ENCODE results near the gene XPNPEP3.

Gene XPNPEP3

DNA sequence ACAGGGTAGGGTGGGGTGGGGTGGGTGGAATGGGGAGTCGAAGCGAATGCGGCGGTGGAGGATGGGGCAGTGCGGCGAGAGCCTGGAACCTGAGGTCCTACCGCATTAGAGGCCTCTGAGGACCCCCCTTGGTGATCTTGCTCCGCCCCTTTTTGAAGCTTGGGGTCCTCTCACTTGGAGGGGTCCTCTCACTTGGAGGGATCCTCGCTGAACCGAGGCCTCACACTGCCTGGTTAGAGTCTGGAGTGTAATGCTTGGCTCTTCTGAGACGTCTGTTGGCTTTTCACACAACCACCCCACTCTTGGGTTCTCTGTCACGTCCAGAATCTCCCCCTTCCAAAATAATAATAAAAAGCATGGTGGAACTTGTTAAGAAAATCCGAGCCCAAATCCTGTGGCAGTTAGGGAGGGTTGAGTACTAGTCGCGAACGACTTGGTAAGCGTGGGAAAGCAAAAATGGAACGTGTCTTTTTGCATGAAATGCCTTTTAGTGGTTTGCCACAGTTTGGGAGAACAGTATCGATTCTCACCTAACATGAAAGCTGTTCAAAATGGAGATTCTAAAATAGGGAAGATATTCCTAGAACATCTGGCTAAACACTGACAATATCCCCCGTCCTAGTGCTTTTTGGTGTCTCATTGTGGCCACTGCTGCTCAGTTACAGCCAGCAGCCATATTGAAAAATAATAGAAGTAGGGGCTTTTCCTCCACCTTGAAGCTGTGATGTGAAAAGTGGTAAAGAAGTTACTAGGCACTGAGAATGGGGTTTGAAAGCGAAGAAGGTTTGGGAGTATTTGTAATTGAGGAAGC is 95.1 kb downstream of the XPNPEP3 start:
- no peak for DNase-seq

DNA sequence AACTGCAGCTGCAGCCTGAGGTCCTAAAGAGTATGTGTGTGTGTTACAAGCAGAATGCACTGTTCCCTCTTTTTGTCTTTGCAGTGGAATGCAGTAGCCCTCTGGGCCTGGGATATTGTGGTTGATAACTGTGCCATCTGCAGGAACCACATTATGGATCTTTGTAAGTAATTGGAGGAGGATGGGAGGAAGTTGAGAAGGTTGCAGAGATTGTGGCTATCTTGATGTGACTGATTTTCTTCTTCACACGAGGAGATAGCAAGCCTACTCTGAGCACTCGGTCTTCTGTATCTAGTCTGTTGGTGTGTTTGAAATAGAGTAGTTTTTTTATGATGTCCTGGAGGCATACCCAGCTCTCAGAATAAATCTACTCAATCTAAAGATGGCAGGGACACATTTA is 96.5 kb downstream of the XPNPEP3 start:
- no peak for DNase-seq

DNA sequence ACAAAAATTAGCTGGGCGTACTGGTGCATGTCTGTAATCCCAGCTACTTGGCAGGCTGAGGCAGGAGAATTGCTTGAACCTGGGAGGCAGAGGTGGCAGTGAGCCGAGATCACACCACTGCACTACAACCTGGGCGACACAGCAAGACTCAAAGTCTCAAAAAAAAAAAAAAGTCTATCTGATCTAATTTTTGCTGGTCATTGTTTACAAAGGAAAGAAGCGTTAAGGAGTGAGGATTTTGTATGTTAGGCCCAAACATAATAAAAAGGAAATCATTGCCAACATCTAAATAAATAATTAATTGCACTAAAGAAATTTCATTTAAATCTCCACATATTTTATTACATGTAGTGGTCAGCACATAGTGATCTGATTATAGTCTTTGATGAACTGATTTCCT is 97.2 kb downstream of the XPNPEP3 start:
- DNase-seq, result no peak

DNA sequence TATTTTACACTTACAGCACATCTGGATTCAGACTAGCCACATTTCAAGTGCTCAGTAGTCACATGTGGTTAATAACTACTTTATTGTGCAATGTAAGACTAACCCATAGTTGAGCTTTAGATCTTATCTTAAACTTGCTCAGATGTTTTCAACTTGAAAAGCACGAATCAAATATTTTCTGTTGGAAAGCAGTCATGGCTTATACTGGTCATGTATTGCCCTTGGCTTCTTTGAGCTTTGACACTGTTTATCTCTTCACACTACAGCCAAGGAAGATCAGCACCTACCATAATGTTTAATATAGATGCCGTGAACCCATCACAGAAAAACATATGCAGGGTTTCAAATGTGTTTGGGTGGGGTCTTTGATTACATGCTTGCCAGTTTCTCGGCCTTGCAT is 98.6 kb downstream of the XPNPEP3 start:
- DNase-seq, result no peak

DNA sequence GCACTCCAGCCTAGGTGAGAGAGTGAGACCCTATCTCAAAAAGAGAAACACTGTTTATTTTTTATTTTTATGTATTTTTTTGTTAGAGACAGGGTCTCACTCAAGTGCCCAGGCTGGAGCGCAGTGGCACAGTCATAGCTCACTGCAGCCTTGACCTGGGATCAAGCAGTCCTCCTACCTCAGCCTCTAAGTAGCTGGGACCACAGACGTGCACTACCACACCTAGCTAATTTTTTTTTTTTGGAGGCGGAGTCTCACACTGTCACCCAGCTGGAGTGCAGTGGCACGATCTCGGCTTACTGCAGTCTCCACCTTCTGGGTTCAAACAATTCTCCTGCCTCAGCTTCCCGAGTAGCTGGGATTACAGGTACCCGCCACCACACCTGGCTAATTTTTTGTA is 100.7 kb downstream of the XPNPEP3 start:
- DNase-seq, result no peak

DNA sequence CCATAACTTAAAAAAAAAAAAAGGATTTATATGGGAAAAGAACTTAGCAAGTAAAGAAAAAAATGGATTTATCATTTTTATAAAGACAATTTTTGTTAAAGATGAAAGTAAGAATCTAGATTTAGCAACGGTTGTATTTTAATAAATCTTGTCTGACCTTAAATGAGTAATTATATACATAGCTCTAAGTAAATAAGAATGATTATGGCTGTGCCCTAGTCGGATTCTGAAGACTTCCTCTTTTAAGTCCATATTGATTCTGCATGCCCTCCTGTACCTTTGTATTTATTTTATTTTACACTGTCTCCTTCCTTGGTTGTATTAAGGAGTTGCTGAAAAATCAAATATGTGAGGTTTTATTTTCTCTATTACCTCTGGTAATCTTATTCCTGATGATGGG is 101.4 kb downstream of the XPNPEP3 start:
- DNase-seq, result no peak

DNA sequence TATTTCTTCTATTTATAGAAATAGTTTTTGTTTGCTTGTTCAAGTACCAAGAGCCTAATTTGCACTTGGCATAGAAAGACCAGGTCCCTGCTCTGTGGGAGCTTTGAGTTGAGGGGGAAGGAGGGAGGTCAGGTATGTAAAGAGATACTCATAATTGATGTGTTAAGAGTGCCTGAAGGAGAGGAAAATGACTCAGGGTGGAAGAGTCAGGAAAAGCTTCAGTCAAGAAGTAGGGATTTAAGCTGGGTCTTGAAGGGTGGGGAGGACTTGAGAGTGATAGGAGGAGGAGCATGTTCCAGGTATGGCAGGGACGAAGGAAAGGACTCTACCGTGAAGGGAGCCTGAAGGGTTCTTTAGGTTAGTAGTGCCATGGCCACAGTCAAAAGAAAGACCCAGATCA is 103.2 kb downstream of the XPNPEP3 start:
- DNase-seq, result no peak

DNA sequence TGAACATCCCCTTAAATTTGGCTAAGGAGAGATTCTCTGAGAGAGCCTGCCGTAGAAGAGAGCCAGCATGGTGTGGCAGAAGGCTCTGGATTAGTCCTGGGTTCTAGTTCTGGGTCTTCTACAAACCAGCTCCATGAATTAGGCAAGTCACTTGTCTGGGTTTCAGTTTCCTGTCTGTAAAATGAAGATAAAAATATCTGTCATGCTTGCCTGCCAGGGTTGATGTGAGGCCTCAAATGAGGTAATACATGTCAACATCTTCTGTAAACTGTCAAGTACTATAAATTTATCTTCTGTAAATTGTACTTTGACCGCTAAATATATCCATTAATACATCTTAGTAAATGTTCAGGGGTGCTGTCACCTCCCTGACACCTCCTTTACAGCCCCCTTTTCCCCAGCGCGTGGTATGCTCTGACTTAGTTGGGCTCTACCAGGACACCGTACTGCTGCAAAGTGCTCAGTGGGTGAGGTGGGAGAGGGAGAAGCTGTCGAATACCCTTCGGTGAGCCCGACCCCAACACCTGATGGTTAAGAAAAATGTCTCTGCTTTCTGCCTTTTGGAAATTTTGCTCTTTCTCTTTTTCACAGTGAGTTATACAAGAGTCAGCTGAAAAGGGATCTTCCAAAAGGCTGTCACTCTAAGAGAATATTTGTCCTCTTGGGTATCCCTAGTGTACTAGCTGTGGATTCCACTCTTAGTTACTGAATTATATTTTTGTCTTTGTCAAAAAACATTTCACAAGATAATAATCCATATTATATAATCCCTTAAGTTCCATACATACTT is 109.2 kb downstream of the XPNPEP3 start:
- no peak for DNase-seq

DNA sequence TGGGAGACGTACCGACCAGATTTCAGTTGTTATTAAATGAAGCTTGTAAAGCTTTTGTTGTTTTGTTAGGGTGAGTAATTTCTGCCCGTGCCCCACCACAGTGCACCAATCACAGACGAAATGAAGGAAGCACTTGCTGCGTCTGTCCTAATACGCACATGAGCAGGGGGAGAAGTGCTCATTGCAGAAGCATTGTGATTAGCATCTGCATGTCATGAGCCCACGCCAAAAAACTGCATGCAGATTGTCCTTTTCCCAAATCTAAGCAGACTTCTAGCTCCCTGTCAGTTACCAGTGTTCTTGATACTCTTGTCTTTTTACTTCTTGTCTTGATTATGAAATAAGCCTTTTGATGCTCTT is 109.8 kb downstream of the XPNPEP3 start:
- DNase-seq, result no peak

DNA sequence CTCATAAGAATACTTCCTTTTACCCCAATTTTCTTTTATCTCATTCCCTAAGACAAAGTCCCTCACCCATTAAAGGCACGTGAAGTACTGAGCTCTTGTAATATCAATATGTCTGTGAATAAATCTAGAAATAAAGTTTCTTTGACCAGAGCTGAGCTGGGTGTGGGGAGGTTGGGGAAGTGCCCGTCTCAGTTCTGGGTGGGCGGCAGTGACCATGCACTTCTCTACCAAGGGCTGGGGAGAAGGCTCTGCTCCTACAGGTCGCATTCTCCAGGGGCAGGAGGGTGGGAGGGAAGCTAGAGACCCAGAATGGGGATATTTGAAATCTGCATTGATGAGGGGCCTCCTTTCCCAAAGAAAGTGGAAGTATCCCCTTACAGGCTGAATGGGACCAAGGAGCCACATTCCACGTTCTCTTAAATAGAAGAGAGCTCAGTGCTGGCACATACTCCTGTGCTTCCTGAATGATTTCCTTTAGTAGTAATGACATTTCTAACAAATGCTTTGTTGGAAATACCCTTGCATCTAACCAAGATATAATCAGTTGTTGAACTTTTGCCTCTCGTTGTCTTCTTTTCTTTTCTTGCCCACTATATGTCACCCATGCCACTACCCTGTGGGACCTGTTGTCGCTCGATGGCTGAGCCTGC is 110.3 kb downstream of the XPNPEP3 start:
- DNase-seq, result no peak

DNA sequence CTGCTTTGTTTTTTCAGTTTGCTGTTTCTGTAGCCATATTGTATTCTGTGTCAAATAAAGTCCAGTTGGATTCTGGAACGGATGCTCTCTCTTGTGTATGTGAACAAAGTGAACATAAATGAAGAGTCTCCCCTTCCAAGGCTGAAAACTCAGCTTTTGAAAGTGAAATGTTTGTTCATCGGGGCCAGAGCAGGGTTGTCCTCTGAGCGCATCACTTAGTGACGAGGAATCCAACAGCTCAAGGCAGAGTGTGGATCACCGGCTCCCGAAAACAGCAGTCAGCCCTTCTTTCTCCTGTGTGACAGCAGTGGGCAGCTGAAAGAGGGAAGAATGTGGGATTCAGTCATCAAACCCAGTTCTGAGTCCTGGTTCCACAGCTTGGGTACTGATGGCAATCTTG is 115.6 kb downstream of the XPNPEP3 start:
- no peak for DNase-seq

DNA sequence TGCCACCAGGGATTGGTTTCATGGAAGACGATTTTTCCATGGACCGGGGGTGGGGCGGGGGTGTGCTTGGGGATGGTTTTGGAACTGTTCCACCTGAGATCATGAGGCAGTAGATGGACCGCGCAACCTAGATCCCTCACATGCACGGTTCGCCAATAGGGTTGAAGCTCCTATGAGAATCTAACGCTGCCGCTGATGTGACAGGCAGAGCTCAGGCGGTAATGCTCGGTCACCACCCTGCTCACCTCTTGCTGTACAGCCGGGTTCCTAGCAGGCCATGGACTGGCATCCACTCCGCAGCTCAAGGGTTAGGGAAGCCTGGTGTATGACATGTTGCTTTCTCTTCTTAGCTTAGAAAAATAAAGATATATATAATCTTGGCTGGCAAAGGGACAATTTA is 116.2 kb downstream of the XPNPEP3 start:
- DNase-seq, result no peak

DNA sequence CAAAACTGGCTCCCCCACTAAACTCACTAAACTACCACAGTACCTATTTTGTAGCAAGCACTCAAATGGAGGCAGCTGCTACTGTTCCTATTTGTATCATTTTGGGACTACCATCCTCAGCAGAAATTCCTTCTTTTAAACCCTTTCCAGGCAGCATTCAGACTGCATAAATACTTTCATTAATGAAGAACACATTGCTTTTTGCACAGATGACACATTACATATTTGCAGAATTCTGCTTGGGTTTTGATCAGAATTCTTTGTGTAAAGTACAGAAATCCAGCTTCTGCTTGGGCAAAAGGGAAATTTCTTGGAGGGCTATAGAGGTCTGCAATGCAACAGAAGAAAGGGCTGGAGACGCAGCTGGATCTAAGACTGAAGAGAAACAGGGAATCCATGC is 118.4 kb downstream of the XPNPEP3 start:
- no peak for DNase-seq

DNA sequence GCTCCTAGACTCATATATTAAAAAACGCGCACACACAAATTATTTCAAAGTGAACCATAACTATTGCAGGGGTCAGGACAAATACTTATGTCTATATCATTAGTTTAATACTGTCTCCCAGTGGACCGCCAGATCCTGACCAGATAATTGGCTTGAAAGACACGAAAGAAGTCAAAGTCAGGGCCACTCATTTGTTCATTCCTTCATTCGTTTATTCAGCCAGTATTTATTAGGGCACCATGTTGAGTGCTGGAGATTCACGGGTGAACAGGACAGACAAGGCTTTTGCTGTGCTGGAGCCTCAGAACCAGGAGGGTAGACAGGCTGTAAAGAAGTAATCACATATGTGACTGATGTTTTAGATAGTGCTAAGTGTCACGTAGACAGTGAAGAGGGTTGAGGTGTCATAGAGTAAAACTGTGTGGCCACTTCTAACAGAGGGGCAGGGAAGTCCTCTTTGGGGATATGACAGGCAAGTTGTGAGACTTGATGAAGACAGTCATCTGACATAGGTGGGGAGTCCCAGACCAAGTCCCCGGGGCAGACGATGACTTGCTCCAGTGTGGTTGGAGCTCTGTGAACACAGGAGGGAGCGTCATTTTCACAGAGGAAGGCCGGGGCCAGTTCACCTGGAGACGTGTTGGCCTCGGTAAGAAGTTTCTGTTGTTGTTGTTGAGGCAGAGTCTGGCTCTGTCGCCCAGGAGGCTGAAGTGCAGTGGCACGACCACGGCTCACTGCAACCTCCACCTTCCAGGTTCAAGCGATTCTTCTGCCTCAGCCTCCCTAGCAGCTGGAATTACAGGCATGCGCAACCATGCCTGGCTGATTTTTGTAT is 120.1 kb downstream of the XPNPEP3 start:
- no peak for DNase-seq

DNA sequence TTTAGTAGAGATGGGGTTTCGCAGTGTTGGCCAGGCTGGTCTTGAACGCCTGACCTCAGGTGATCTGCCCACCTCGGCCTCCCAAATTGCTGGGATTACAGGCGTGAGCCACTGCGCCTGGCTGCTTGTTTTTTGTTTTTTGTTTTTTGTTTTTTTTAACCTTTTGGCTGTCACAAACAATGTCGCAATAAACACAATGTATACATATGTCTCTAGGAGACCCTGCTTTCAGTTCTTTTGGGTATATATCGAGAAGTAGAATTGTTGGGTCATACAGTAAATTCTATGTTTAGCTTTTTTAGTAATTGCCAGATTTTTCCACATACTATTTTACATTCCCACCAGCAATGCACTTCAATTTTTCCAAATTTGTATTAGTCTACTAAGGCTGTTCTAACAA is 122.2 kb downstream of the XPNPEP3 start:
- DNase-seq, result no peak

DNA sequence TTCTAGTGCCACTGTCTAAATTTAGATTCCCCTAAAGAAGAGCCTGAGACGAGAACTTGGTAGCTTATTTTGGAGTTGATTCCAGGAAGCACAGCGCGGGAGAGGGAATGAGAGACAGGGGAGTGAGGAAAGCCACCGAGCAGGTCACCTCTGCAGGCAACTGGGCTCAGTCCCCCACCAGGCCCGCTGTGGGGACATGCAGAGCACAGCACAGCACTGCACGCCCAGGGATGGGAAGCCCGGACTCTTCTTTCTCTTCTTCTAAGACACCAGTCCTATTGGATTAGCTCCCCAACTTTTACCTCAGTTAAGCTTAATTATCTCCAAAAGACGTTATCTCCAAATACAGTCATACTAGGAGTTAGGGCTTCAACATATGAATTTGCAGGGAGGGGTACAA is 122.9 kb downstream of the XPNPEP3 start:
- no peak for DNase-seq
